Gastrocnemius medialis (tissue), 4 donors: ENCODE measurements around the gene CFI.

ENCODE experiments used
- POLR2A ChIP-seq, 2 donors: fragments of 450-650 bp; IDR thresholded peaks; one replicate each; pipeline ENCODE4 v1.6.1; 2017; ENCODE audit warnings: antibody characterized with exemption in 2 of 2, mild to moderate bottlenecking in 2 of 2, moderate library complexity in 2 of 2
- TF ChIP-seq, protein P1 (sequence below), 5 experiments: fragments of 450-650 bp in 3 of 5; fragments of 200-600 bp in 2 of 5; sonication (generic) in 2 of 5; IDR thresholded peaks in 4 of 5; conservative IDR thresholded peaks in 1 of 5; 1 replicate in 4 of 5; 2 replicates in 1 of 5; pipeline ENCODE4 v1.5.1; 2016 to 2019; ENCODE audit warnings: antibody characterized with exemption in 5 of 5, mild to moderate bottlenecking in 3 of 5, moderate library complexity in 3 of 5

DNA sequence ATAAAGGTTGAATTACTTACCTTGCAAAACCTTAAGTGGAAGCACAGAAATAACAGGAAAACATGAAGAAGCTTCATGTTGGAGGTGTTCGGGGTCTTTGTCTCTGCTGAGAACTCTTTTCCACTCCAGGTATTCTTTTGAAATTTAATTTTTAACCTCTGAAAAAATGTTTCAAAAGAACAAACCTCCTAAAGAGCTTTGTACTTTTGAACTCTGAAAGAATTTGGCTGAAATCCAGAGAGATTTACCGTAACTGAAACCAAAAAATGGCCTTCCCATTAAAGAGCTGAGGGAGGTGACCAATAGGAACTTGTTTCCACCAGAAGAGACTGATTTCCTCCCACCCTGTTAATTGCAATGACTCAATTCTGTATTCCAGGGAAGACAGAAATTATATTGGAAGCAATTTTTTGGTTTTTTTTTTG is at the start of gene CFI:
- TF ChIP-seq POLR2A (IDR thresholded peaks at IDR 0.05), result no peak
- TF ChIP-seq, protein P1, sequence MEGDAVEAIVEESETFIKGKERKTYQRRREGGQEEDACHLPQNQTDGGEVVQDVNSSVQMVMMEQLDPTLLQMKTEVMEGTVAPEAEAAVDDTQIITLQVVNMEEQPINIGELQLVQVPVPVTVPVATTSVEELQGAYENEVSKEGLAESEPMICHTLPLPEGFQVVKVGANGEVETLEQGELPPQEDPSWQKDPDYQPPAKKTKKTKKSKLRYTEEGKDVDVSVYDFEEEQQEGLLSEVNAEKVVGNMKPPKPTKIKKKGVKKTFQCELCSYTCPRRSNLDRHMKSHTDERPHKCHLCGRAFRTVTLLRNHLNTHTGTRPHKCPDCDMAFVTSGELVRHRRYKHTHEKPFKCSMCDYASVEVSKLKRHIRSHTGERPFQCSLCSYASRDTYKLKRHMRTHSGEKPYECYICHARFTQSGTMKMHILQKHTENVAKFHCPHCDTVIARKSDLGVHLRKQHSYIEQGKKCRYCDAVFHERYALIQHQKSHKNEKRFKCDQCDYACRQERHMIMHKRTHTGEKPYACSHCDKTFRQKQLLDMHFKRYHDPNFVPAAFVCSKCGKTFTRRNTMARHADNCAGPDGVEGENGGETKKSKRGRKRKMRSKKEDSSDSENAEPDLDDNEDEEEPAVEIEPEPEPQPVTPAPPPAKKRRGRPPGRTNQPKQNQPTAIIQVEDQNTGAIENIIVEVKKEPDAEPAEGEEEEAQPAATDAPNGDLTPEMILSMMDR (IDR thresholded peaks at IDR 0.05 in 4 of 5, conservative IDR thresholded peaks at IDR 0.05 in 1 of 5), result no peak
